ENCODE measurements around the gene MGST3. TPM values are rescaled to one million over a fixed set of nuclear protein-coding genes. Genes with fewer than 3 reads are reported as not detected.

Gene MGST3
- polyA plus RNA-seq, 1 of the 3 experiments (the other 2 are of a cell fraction): 270 TPM

DNA sequence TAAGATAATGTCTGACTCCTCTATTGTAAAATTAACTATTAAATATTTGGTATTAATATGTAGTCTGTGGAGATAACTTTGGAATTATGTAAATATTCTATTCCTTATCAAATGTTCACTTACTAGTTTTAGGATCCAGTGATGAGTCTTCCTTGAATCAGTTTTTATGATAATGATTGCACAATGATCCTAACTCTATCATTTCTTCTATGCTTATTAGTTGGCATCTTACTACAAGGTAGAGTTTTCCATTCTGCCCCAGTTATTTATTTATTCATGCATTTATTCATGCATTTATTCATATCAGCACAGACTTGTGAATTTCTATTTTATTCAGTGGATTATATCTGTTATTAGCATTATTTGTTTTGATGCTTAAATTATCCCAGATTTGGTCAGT lies 7.4 kb upstream of the MGST3 start:
- no peak for DNase-seq
- no peaks in the 10 kb centered on the region for H3K36me3 ChIP-seq (replicated peaks in 1 of 2; ENCODE audit: control insufficient read depth in 1 of 2, insufficient read depth in 2 of 2, low read length in 1 of 2)
- no peak overlapping the region for H2AFZ ChIP-seq (ENCODE audit: low read depth)
- ChIA-PET POLR2A (no interaction called here), CTCF (interaction anchor here (1.6 kb wide), 1 partner anchor 74 kb away, joined by 3 read pairs; the partner anchor contains the start of gene ALDH9A1)
- no peaks in the 10 kb centered on the region for H3K9me2 ChIP-seq
- no peaks in the 10 kb centered on the region for H3K4me1 ChIP-seq (ENCODE audit: control insufficient read depth in 1 of 2, insufficient read depth in 2 of 2, low read depth in 1 of 2, low read length in 1 of 2)
- TF ChIP-seq GATA2 (CRISPR knock-in tag; IDR thresholded peaks at IDR 0.05) (no peak), TAF1 (IDR thresholded peaks at IDR 0.05; ENCODE audit: borderline replicate concordance, low read depth, low read length) (no peak), NRF1 (IDR thresholded peaks at IDR 0.05; ENCODE audit: low read depth, low read length) (no peak), NFIC (IDR thresholded peaks at IDR 0.05; ENCODE audit: borderline replicate concordance) (no peak), ELF1 (IDR thresholded peaks at IDR 0.05) (no peak), TEAD4 (IDR thresholded peaks at IDR 0.05; ENCODE audit: borderline replicate concordance, insufficient read depth) (no peak), YY1 (IDR thresholded peaks at IDR 0.05; ENCODE audit: low read depth) (no peak), RXRA (IDR thresholded peaks at IDR 0.05; ENCODE audit: borderline replicate concordance, low read depth) (no peak)
- TF ChIP-seq, protein P1, sequence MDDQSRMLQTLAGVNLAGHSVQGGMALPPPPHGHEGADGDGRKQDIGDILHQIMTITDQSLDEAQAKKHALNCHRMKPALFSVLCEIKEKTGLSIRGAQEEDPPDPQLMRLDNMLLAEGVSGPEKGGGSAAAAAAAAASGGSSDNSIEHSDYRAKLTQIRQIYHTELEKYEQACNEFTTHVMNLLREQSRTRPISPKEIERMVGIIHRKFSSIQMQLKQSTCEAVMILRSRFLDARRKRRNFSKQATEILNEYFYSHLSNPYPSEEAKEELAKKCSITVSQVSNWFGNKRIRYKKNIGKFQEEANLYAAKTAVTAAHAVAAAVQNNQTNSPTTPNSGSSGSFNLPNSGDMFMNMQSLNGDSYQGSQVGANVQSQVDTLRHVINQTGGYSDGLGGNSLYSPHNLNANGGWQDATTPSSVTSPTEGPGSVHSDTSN (IDR thresholded peaks at IDR 0.05): no peak
- TF ChIP-seq, protein P2, sequence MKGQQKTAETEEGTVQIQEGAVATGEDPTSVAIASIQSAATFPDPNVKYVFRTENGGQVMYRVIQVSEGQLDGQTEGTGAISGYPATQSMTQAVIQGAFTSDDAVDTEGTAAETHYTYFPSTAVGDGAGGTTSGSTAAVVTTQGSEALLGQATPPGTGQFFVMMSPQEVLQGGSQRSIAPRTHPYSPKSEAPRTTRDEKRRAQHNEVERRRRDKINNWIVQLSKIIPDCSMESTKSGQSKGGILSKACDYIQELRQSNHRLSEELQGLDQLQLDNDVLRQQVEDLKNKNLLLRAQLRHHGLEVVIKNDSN (IDR thresholded peaks at IDR 0.05; ENCODE audit: borderline replicate concordance, low read depth): no peak
- TF ChIP-seq, protein P3, sequence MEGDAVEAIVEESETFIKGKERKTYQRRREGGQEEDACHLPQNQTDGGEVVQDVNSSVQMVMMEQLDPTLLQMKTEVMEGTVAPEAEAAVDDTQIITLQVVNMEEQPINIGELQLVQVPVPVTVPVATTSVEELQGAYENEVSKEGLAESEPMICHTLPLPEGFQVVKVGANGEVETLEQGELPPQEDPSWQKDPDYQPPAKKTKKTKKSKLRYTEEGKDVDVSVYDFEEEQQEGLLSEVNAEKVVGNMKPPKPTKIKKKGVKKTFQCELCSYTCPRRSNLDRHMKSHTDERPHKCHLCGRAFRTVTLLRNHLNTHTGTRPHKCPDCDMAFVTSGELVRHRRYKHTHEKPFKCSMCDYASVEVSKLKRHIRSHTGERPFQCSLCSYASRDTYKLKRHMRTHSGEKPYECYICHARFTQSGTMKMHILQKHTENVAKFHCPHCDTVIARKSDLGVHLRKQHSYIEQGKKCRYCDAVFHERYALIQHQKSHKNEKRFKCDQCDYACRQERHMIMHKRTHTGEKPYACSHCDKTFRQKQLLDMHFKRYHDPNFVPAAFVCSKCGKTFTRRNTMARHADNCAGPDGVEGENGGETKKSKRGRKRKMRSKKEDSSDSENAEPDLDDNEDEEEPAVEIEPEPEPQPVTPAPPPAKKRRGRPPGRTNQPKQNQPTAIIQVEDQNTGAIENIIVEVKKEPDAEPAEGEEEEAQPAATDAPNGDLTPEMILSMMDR (IDR thresholded peaks at IDR 0.05): no peak
- no peaks in the 10 kb centered on the region for H3F3A ChIP-seq (replicated peaks; ENCODE audit: insufficient read depth)
- no peak overlapping the region for H3K27ac ChIP-seq (ENCODE audit: low read depth in 2 of 2, low read length in 1 of 2)
- H3K9me3 ChIP-seq: no peaks in the 10 kb centered on the region
- no peak overlapping the region for H3K4me2 ChIP-seq
- H3K27me3 ChIP-seq (ENCODE audit: insufficient read depth): no peaks in the 10 kb centered on the region
- H3K9ac ChIP-seq: no peak overlapping the region
- no peaks in the 10 kb centered on the region for H4K20me1 ChIP-seq (ENCODE audit: insufficient read depth)
- H3K4me3 ChIP-seq (ENCODE audit: low read depth in 2 of 2, low read length in 1 of 2): no peak overlapping the region
- H3K79me2 ChIP-seq (ENCODE audit: insufficient read depth): no peaks in the 10 kb centered on the region

DNA sequence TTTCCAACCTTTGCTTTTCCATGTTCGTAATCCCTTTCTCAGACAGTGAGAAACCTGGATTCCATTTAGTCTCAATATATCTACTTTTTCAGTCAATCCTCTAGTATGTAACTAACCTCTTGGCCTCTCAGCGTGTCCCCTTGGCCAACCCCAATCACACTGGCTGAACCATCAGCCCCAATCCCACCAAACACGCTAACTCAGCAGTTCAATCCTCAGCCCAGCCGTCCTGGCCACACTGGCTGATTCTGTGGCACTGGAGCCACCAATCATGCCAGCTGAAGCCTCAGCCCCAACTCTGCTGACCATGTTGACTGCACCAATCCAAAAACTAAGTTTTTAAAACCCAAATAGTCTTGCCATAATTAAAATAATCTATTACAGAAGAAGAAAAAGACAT lies 6.6 kb upstream of the MGST3 start:
- no peak overlapping the region for H2AFZ ChIP-seq (ENCODE audit: low read depth)
- TF ChIP-seq YY1 (IDR thresholded peaks at IDR 0.05; ENCODE audit: low read depth) (no peak), NFIC (IDR thresholded peaks at IDR 0.05; ENCODE audit: borderline replicate concordance) (no peak), MEF2A (IDR thresholded peaks at IDR 0.05; ENCODE audit: borderline replicate concordance, low read depth) (no peak), FOSL2 (IDR thresholded peaks at IDR 0.05; ENCODE audit: borderline replicate concordance, low read depth) (no peak), FOXM1 (IDR thresholded peaks at IDR 0.05; ENCODE audit: low read depth) (no peak), TCF12 (IDR thresholded peaks at IDR 0.05) (no peak)
- TF ChIP-seq, protein P4, sequence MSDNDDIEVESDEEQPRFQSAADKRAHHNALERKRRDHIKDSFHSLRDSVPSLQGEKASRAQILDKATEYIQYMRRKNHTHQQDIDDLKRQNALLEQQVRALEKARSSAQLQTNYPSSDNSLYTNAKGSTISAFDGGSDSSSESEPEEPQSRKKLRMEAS (IDR thresholded peaks at IDR 0.05; ENCODE audit: low read depth): no peak
- no peaks in the 10 kb centered on the region for H3K9me2 ChIP-seq
- H3K4me1 ChIP-seq (ENCODE audit: control insufficient read depth in 1 of 2, insufficient read depth in 2 of 2, low read depth in 1 of 2, low read length in 1 of 2): no peaks in the 10 kb centered on the region
- H3K27me3 ChIP-seq (ENCODE audit: insufficient read depth): no peaks in the 10 kb centered on the region
- H4K20me1 ChIP-seq (ENCODE audit: insufficient read depth): no peaks in the 10 kb centered on the region
- no peaks in the 10 kb centered on the region for H3F3A ChIP-seq (replicated peaks; ENCODE audit: insufficient read depth)
- H3K36me3 ChIP-seq (replicated peaks in 1 of 2; ENCODE audit: control insufficient read depth in 1 of 2, insufficient read depth in 2 of 2, low read length in 1 of 2): no peaks in the 10 kb centered on the region
- no peak overlapping the region for H3K27ac ChIP-seq (ENCODE audit: low read depth in 2 of 2, low read length in 1 of 2)
- no peak overlapping the region for H3K4me3 ChIP-seq (ENCODE audit: low read depth in 2 of 2, low read length in 1 of 2)
- H3K9ac ChIP-seq: no peak overlapping the region
- ChIA-PET POLR2A (no interaction called here), CTCF (no interaction called here)
- H3K79me2 ChIP-seq (ENCODE audit: insufficient read depth): no peaks in the 10 kb centered on the region
- no peaks in the 10 kb centered on the region for H3K9me3 ChIP-seq
- H3K4me2 ChIP-seq: no peak overlapping the region
- WGBS (ENCODE audit: low lambda C conversion rate): 53% methylated on average over 4 of the region's 4 CpGs
- no peak for DNase-seq
